ENCODE data around the gene SPECC1L. TPM values are rescaled to one million over a fixed set of nuclear protein-coding genes. Genes with fewer than 3 reads are reported as not detected.
A peak's percentile ranks its signal among the peaks of the same experiment; 100 is the strongest.

Gene SPECC1L
- total RNA-seq, 1 experiment from 2014 or later, result 40.8 TPM

DNA sequence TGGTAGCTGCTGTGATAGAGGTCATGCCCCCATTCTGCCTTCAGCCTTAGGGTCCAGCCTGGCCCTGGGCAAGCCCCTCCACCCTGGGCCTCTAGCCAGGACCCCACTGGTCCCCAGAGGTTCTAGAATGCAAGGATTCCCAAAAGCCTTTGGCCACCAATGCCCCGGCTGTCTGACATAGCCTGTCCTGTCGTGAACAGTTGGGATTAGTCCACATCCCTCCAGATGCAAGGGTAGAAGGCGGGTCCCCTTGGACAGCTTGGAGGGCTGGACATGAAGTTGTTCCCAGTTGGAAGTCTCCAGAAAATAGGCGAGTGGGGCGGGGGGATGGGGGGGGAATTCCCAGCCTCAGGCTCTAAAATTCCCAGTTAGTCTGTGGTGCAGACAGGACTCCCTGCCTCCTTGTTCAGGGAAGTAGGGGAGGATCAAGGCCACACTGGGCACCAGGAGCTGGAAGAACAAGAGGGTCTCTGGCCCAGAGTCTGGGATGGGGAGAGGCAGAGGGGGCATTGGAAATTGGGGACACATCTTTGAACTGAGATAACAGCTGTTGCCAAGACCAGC lies 151.6 kb downstream of the SPECC1L start (continued):
- TF ChIP-seq TCF7L2 (IDR thresholded peaks at IDR 0.05; ENCODE audit: borderline replicate concordance, extremely low read depth, insufficient read depth, insufficient read length) (no peak), FOSL1 (IDR thresholded peaks at IDR 0.05; ENCODE audit: low read depth) (no peak), CEBPB (IDR thresholded peaks at IDR 0.05; ENCODE audit: low read depth) (no peak)
- TF ChIP-seq, protein P1, sequence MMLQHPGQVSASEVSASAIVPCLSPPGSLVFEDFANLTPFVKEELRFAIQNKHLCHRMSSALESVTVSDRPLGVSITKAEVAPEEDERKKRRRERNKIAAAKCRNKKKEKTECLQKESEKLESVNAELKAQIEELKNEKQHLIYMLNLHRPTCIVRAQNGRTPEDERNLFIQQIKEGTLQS (IDR thresholded peaks at IDR 0.05), result no peak

DNA sequence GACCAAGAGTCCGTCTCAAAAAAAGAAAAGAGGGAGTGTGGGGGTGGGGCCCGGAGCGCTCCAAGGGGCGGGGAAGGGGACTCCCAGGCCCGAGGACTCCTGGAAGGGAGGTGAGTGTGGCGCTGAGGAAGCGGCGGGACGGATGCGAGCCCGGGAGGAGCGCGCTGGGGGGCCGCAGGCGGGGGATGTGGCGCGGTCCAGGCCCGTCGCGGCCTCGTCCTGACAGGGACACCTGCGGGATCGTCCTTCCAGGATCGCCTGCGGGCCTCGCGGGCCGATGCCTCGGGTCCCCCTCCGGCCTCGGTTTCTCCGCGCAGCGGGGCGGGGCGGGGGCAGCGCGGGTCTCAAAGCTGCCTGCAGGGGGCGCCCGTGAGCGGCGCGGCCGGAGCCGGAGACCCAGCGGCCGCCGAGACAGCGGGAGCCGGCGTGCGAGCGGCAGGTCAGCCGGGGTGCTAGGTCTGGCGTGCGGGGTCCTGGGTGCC lies 152.9 kb downstream of the SPECC1L start:
- Histone ChIP-seq H3K4me2 (ENCODE audit: low read length) (peak overlapping the region; percentile 72), H3K4me1 (ENCODE audit: control insufficient read depth in 1 of 2, insufficient read depth in 2 of 2, low read length in 2 of 2) (peaks cover 0 to 4% of the 10 kb centered on the region in 2 experiments; a peak in 2 of 4 replicates), H3K9me3 (ENCODE audit: control insufficient read depth in 1 of 2, insufficient read depth in 1 of 2, low read depth in 1 of 2, low read length in 2 of 2) (no peaks in the 10 kb centered on the region), H3K36me3 (ENCODE audit: control insufficient read depth in 1 of 2, insufficient read depth in 2 of 2, low read length in 2 of 2) (no peaks in the 10 kb centered on the region), H3K27ac (ENCODE audit: low read depth, low read length) (no peak overlapping the region), H3K27me3 (ENCODE audit: insufficient read depth, low read length) (no peaks in the 10 kb centered on the region), H2AFZ (ENCODE audit: low read depth, low read length, poor library complexity, severe bottlenecking) (no peak overlapping the region), H3K4me3 (replicated peaks in 1 of 2; ENCODE audit: low read depth in 1 of 2, low read length in 2 of 2) (peak overlapping the region; percentile 40 to 59), H3K79me2 (ENCODE audit: insufficient read depth, low read length) (no peaks in the 10 kb centered on the region), H3K9ac (ENCODE audit: low read length) (peak overlapping the region; percentile 46), H3K9me2 (ENCODE audit: insufficient read depth) (no peaks in the 10 kb centered on the region), H4K20me1 (ENCODE audit: insufficient read depth) (no peaks in the 10 kb centered on the region)
- TF ChIP-seq, protein P2, sequence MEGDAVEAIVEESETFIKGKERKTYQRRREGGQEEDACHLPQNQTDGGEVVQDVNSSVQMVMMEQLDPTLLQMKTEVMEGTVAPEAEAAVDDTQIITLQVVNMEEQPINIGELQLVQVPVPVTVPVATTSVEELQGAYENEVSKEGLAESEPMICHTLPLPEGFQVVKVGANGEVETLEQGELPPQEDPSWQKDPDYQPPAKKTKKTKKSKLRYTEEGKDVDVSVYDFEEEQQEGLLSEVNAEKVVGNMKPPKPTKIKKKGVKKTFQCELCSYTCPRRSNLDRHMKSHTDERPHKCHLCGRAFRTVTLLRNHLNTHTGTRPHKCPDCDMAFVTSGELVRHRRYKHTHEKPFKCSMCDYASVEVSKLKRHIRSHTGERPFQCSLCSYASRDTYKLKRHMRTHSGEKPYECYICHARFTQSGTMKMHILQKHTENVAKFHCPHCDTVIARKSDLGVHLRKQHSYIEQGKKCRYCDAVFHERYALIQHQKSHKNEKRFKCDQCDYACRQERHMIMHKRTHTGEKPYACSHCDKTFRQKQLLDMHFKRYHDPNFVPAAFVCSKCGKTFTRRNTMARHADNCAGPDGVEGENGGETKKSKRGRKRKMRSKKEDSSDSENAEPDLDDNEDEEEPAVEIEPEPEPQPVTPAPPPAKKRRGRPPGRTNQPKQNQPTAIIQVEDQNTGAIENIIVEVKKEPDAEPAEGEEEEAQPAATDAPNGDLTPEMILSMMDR (IDR thresholded peaks at IDR 0.05 in 2 of 3, conservative IDR thresholded peaks at IDR 0.05 in 1 of 3; ENCODE audit: borderline replicate concordance in 1 of 3, insufficient read depth in 1 of 3, low read depth in 2 of 3, low read length in 2 of 3), result peak; percentile 30 to 71 (median 62); a peak in 5 of 6 replicates
- TF ChIP-seq, protein P3, sequence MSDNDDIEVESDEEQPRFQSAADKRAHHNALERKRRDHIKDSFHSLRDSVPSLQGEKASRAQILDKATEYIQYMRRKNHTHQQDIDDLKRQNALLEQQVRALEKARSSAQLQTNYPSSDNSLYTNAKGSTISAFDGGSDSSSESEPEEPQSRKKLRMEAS (IDR thresholded peaks at IDR 0.05), result no peak
- TF ChIP-seq, protein P1 (IDR thresholded peaks at IDR 0.05), result no peak
- TF ChIP-seq SIN3A (IDR thresholded peaks at IDR 0.05; ENCODE audit: low read depth), result no peak
- no peak for TF ChIP-seq ZFX (IDR thresholded peaks at IDR 0.05)
- TF ChIP-seq CEBPB (IDR thresholded peaks at IDR 0.05; ENCODE audit: low read depth), result no peak
- TF ChIP-seq CBX3 (IDR thresholded peaks at IDR 0.05; ENCODE audit: low read depth), result no peak
- no peak; the same call in none of the 2 replicates for TF ChIP-seq RAD21 (IDR thresholded peaks at IDR 0.05; ENCODE audit: low read depth)
- DNase-seq (ENCODE audit: low read depth, low spot score) (no peak), ATAC-seq (peak; percentile 85)
- CTCF ChIA-PET, result interaction anchor here (1.2 to 5.2 kb wide), 4 partner anchors 21 to 98 kb away, joined by 3 to 30 read pairs (median 16); no protein-coding TSS in a partner anchor
- POLR2A ChIA-PET, result no interaction called here
- RAD21 ChIA-PET (ENCODE audit: low non-redundant PET in 1 of 2, low total read pairs in 2 of 2, uncharacterized antibody in 2 of 2, unreplicated experiment in 2 of 2), result interaction anchor here in 1 of 2 experiments (0.6 kb wide), 1 partner anchor 222 kb away, joined by 3 read pairs; no protein-coding TSS in a partner anchor
- BruUV-seq (replicated peaks), result no TSS peak
- intact Hi-C loops (cut with micrococcal nuclease), result loop anchor here (2.0 kb wide), 1 partner anchor 101 kb away; no protein-coding TSS in a partner anchor
